Measurements from ENCODE around the gene WDR86.

The WDR86 gene

DNA sequence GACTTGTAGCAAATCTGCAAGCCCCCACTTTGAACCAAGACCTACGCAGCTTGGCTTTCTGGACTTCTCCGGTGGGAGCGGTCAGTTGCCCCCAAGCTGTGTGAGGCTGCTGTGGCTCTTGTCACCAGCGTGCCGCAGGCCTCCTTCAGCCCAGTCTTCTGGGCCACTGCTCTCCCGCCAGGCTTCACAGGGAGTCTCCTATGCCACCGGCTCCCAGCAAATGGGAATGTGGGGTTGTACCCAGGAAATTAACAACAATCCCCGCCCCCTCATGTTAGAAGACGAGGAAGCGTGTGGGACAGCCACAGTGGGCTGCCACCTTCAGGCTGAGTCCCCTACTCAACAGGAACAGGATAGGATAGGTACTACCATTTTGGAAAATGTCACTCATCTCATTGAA is 4.2 kb downstream of the WDR86 start:
- no peak for DNase-seq

DNA sequence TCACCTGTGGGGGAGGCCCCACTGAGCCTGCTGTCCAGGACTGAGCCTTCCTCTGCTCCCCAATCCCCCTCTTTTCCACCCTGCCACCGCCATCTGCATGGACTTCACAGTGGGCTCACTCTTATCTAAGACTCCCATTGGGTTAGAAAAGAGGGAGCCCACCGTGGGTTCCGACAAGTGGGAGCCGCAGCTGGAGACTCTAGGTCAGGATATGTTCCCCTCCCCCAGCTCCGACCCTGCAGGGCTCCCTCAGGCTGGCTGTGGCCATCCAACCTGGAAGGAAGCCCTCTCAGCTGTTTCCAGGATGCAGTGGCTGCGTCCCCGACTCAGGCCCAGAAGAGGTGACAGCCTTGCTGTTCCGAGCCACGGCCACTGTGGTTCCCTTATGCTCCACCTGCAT is 4.8 kb downstream of the WDR86 start:
- no peak for DNase-seq

DNA sequence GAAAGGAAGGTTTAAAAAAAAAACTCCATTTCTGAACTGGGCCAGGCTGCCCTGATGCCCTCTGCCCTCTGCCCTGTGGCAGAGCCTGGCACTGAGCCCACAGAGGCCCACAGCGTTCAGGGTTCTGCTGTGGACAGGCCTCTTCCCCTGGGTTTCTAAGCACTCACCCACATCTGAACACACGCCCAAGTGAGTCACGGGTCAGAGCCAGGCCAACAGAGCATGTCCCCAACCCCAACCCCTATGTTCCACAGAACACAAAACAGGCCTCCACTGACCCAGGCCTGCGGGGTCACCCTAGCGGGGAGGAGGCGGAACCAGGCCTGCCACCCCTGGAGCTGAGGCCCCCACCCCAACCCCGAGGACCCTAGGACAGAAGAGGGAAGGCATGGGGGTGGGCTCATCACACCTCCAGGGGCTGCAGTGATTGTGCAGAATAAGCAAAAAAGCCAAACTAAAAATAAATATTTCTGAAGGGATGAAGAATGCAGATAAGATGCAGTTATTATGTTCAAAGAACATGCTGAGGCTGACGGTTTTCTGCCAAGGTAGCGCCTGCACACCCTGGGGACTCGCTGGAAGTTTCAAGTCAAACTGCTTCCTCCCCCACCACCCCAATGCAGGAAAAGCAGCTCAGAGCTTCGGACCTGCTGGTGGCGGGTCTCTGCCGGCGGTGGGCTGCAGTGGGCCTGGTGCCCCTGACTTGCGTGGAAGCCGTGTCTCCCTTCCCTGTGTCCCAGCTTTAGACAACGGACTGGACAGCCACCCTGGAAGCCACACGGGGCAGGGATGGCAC is 5.4 kb downstream of the WDR86 start:
- DNase-seq: no peak

DNA sequence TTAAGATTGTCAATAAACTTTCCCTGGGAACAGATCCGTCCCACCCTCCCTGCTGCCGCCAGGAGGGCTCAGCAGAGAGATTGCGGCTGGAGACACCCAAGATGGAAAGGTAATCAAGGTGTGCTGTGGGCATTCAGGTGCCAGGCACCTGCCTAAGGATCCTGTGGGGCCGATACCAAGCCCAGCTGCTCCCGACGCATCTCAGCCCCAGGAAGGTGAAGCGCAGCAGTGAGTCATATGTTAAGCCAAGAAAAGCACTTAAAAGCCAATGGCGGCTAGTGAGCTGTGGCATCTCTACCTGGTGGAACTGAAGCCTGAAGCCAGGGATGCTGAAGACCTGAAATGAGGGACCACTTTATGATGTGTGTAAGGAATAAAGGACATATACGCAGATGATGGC is 6.1 kb downstream of the WDR86 start:
- DNase-seq: no peak

DNA sequence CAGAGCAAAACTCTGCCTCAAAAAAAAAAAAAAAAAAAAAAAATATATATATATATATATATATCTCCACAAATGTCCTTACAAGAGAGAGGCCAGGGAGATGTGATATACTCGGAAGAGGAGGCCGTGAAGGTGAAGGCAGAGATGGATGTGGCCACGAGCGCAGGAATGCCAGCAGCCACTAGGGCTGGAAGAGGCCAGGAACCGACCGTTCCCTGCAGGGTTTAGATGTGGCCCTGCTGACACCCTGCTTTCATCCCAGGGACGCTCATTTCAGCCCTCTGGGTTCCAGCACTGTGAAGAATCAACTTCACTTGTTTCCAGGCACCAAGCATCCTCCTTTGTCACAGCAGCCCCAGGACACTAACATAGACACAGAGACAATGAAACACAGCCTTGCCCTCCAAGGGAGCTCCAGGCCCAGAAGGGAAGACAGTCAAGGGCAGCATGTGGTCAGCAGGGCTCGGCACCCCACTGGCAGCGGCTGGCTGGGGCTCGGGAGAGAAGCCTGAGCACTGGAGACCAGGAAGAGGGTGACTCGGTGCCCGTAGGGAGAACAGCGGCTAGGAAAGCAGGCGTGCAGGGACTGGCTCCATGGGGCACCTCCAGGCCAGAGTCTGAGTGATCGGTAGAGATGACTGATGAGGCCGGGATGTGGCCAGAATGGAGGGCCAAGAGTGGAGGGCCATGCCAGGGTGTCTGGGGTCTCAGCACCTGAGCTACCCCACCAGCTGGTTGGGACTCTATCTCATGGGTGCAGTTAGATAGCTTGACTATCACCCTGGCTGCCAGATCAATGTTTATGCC is 7.6 kb downstream of the WDR86 start:
- no peak for DNase-seq

DNA sequence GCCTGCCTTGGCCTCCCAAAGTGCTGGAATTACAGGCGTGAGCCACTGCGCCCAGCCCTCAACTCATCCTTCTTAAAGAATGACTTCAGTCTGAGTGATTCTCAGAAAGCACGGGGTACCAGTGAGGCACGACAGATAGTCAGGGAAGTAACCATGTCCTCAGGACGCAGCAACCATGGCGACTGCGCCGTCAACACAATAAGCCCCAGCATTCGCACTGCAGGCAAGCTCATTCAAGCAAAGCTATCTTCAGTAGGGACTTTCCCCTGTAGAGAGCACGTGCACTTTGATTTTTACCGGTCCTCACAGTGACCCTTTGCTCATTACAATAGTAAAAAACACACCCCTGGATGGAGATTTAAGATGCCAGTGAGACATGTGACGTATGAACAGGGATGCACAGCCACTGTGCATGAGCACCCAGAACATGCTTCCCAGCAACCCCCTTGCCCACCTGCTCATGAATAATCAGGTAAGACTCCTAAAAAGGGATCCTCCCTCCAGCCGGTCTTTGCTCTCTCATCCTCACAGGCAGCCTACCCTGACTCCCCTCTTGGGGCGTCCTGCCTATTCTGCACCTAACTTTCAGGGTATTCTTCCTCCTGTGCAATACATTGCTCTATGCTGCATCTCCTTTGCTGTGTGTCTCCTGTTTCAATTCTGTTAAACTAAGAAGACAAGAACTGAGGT is 9.1 kb downstream of the WDR86 start:
- DNase-seq: no peak

DNA sequence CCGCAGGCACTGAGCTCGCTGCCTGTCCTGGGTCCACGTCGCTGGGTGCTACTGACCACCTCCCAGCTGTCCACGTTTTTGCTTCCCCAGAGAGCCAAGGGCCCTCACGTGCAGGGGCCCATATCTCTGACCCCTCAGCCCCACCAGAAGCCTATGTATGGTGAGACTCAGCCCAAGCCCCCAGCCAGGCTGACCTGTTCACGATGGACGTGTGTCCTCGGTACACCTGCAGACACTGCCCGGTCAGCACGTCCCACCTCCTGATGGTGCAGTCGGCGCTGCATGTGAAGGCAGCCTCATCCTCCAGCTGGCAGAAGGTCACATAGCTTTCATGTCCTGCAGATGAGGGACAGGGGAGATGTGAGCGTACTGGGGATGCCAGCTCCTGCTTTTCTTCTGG is 9.9 kb downstream of the WDR86 start:
- no peak for DNase-seq

DNA sequence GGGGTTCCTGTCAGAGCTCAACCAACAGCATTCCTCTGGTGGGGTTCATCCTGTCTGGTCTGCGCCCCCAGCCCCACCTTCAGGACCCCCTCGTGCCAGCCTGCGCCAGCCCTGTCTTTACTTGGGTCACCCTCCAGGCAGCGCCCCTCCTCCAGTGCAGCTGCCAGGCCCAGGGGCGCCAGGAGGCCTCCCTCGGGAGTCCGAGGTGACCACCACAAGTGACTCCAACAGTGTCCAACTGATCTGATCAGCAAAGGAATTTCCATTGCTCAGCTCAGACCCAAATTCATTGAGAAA is 10.6 kb downstream of the WDR86 start:
- DNase-seq: no peak

DNA sequence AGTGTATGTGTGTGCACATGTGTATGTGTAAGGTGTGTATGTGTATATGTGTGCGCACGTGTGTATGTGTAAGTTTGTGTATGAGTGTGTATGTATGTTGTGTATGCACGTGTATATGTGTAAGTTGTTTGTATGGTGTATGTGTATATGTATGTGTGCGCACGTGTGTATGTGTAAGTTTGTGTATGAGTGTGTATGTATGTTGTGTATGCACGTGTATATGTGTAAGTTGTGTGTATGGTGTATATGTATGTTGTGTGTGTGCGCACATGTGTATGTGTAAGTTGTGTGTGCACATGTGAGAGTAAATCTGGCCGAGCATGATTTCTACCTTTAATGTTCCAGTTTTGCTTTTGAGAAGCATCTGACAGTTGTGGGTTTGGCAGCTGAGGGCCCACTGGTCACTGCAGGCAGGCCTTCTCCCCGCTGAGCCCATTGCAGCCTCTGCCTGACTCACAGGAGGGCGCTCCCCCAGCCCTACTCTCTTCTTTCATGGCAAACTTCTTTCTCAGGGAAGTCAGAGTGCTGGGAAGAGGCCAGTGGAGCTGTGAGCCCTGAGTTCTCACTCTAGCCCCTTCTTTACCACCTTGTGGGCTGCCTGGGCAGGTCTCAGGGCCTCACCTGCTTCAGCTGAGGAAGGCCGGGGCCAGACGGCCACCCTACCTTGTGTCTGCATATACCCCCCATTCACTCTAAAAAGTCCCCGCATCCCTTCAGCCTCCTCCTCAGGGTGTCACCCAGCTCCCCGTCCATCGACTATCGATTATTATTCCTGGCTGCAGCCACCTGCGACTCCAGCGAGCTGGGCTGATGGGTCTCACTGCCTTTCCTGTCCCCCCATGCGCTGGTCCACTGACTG is 11.2 kb downstream of the WDR86 start:
- no peak for DNase-seq

DNA sequence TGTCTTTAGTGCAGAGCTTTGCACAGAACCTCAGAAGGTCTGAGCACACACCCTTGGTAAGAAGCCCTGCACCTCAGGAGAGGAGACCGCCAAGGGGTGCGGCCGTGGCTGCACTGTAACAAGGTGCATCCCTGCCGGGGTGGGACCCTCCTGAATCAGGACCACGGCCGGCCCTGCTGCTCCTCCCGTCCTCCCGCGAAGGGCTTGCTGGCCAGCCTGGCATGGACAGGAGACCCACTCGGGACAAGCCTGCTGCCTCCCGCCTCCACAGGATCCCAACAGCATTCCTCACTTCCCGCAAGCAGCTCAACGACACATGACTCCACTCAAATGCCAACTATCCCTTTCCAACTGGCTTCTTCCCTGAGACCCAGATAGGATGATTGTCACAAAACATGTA is 12.8 kb downstream of the WDR86 start:
- no peak for DNase-seq

DNA sequence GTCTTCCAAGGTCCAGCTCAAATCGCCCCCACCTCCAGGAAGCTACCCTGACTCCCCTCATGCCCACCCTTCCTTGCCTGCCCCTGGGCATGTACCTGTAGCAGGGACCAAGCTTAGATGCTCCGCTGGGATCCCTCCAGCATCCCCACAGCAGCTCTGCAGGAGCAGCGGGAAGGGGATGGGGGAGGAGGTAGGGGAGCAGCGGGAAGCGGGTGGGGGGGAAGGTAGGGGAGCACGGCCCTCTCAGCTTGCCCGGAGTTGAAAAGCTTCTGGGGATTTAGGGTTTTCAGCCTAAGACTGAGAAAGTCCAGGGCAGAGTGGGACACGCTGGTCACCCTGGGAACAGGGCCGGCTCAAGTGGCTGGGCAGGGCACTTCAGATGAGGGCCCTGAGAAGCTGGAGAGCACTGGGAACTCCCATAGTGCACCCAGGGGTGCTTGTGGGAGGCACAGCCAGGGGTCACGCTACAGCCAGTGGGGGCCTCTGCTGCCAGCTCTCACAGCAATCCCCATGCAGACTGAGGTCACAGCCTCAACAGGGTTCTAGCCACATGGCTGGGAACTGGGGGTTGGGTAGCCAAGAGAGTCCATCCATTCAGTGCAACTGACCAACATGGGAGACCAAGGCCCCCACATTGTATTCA is 13.4 kb downstream of the WDR86 start:
- no peak for DNase-seq

DNA sequence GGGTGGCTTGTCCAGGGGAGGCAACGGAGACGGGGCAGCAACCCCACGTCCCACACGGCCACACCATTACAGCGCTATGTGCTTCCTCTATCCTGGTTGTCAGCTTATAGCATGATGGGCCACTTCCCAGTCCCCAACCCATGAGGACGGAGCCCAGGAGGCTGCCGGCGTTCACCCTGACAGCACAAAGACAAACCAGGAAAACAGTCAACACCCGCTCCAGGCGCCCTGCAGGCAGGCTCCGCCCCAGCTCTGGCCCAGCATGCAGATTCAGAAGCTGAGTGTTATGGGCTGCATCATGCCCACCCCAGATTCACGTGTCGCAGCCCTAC is 14.8 kb downstream of the WDR86 start:
- DNase-seq: no peak

DNA sequence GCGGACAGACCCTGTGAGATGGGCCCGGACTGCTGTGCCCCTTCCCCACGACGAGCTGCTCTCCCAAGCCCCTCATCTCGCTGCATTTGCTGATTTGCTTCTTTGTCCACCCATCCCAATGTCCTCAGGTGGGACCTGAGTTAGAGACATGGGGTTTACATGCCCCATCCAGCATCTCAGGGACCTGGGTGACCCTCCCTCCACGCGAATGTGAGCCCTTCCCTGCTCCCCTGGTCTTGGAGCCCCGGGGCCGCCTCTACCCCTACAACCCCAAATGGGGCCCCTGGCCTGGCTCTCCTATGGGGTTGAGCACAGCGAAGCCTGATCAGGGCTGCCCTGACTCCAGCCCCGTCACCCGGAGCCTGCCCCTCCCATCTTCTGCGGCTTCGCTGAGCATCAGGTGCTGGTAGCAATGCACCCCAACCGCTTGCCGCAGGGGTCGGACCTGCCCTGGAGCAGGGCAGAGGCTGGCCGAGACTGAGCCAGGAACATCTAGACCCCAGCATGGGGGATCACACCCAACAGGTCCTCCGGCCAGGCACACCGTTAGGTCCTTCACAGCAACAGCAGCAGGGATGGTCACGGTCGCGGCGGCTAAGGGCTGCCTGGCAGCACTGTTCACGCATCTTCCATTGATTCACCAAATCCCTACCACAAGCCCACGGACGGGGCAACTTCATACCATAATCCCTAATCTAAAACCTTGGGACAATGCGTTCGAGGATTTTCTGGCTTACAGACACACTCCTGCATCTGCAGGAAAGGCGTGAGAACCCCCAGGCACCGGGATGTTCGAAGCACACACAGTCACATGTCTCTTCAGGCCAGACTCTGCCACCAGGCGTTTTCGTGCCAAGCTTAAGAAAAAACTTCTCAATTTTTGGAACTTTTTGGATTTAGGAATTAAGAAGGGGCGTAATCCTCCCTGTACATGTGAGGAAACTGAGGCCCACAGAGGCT is 15.5 kb downstream of the WDR86 start:
- DNase-seq: no peak

DNA sequence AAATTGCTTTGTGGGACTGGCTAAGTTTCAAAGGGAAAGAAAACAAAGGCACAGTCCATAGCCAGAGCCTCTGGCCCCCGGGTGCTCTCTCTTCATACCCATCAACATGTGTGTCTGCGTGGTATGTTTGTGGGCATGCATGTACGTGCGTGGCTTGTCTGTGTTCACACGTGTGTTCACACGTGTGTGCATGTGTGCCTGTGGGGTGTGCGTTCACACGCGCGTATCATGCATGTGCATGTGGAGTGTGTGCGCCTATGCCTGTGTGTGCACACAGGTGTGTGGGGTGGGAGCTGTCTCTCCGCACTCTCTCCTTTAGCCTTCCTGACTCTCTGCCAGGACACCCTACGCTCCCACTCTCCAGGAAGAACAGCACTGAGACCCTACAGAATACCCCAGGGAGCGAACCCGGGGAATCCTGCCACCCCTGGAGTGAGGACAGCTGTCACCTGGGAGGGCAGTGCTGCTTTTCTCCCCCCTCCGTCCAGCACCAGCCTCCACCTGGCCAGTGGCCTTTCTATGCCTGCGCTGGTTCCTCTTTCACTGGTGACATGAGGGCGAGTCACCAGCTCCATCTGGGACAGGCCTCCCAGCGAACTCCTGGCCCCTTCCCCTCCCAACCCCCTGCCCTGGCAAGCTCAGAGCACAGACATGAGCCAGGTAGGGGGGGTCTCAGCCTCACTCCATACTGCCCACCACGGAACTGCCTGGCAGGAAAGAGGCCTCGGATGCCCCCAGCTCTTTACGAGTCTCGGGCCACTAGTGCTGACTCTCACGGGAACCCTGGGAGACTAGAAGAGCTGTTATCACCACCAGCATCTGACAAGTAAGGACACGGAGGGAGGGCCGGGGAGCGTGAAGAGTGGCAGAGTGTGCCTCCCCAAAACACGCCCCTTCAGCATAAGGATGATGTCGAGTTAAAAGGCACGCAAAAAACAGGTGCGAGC is 16.5 kb downstream of the WDR86 start:
- DNase-seq: no peak

DNA sequence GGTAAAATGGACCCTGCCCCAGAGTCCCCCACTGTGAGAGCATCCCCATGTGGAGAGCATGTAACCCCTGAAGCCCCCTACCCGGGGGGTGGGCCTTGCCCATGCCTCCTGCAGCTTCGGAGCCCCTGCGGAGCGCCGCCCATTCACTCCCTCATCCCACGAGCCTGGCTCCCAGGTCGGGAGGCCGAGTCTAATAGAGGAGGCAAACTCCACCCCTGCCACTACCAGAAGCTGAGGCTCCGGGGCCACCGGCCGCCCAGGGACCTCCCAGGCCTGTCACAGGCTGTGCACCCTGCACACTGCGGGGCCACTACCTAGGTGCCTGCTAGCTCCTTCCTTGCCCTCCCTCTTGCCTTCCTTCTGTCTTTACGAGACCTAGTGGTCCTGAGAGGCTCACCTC is 17.4 kb downstream of the WDR86 start:
- DNase-seq: no peak

DNA sequence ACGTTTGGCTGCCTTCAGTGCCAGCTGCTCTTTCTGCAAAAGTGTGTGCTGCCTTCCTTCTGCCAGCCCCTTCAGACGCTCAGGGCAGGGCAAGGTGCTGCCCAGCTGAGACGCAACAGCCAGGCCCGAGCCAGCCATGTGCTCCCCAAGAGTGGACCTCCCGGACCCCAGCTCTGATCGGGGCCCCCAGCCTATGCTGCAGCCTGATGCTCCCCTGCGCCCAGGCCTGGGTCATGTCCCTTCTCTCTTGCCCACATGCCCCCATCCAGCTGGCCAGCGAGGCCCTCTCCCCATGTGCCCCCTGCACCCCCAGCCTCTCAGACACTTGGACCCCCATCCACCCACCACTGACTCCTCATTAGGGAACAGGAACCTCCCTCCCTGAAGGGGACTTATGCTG is 17.8 kb downstream of the WDR86 start:
- no peak for DNase-seq

DNA sequence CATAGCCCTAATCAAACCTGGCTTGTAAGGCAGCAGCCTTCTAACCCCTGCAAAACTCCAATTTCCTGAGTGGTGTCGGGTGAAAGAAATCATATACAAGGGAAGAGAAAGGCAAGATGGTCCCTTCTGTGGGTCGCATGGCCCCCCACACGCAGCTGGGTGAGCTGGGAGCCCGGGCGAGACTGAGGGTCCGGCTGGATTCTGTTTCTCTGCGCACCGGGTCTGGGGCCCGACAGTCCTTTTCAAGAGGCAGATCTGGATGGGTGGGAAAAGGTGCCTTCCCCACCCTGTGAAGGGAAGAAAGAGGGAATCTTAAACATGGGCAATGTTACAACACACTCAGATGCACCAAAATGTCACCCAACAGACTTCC is 18.5 kb downstream of the WDR86 start:
- DNase-seq: no peak

DNA sequence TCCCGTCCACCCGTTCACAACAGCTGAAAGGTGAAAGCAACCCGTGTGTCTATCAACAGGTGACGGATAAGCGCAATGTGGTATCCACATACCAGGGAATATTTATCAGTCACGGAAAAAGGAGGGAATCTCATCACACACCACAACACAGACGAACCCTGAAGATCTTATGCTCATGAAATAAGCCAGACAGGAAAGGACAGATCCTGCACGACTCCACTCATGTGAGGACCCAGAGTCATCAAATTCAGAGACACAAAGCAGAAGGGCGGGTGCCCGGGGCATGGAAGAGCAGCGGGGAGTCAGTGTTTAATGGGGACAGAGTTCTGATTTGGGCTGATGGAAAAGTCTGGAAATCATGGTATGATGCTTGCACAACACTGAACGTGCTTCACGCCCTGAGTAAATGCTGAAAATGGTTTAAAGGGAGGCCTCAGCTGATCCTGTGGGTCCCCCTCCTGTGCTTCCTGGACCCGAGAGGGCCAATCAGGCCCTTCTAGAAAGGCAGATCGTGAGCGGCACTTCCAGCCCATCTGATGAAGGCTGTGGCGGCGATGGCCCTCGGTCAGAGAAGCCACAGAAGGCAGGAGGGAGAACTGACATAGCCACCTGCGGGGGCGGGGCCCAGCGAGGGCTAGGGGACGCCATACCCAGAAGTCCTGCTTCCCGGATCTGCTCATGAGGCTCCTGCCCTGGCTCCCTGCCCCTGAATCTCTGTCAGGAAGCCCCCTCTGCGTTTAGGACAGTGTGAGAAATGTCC is 19.1 kb downstream of the WDR86 start:
- DNase-seq: no peak

DNA sequence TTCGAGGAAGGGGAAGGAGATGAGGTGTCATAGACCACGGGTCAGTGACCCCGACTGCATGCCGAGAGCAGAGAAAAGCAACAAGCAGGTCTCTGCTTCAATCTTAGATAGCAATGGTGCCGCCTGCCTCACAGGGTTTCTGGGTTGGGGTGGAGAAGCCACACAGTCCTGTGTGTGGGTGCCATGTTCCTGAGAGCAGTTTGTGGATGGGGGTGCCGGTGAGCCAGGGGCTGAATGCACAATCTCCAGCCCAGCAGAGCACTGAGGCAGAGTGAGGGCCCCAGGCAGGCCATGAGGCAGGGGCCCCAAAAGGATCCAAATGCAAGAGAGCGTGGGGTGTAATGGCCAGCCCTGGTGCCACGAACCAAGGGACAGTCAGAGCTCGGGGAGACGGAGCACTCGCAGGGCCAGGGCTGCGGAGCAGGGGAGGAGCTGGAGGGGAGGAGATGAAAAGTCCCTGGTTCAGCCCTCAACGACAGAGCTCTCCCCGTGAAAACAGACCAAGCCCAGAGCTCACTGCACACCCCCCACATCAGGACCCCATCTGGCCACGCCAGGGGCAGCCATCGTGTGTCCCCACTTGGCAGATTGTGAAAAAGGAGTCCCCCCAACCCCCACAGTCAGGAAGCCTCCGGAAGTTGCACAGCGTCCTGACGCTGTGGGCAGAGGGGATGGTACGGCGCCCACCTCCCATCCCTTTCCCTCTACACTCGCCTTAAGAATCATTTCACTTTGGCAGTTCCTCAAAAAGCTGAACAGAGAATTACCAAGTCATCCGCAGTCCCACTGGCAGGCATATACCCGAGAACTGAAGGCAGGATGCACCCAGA is 19.9 kb downstream of the WDR86 start:
- DNase-seq: no peak

Data from activated CD4-positive, alpha-beta T cell treated with anti-CD3 and anti-CD28 coated beads, Interleukin-2, amount 50 U/mL, for 48 hours (primary cell).